Fibroblast of peridontal ligament (primary cell): ENCODE measurements around the gene CACNA1C.
"Not testable (repeated sequence)": the region's sequence is repeated elsewhere in the genome, so short reads cannot be mapped to it uniquely, and the experiment has no call there.

Source experiments
- DNase-seq: peaks from one replicate; pipeline ENCODE4 v3.0.0-alpha.2; 2010; ENCODE audit errors: extremely low read depth

The CACNA1C gene

DNA sequence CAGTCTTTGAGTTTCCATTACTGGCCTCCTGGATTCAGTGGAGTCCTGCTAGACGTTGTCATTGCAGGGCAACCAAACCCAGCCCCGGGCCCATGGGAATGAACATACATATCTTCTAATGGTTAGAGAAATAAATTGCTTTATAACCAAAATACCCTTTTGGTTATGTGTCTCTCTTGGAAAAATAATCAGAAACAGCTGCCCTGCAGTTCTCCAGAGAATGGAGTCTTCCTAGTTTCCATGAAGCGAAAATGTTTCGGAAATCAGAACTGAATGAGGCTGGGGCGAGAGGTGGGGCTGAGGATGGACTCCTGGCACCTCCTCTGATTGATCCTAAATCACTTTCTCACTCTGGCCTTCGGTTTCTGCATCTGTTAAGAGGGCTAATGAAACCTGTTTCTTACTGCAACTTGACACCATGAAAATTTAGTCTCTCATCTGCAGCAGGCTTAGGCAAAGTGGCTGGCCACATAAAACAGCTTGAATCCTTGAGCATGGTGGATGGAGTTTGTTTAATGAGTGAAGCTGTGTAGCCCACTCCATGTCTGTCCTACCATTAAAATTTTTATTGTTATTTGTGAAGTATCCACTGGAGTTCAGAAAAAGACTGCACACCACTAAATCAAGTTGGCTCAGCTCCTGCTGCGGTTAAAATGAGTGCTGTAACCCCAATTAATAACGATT lies 198.9 kb downstream of the CACNA1C start:
- peak; percentile 80 for DNase-seq

DNA sequence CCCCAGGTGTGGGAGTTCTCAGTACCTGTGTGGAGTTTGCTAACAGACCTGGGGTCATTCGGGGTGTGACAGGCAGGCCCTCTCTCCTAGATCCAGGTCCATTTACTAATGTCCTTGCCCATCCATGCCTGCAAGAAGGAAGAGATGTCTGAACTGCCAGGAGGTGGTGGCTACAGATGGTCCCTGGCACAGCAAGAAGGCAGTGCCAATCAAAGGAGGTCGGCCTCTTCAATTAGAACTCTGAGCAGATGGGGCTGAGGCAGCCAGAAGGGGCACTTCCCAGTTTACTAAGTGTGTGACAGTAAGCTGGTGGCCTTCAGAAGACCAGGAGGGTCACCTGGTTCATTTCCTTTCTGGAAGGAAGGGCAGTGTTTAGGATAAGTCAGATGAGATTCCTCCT lies 202.5 kb downstream of the CACNA1C start:
- no peak for DNase-seq

DNA sequence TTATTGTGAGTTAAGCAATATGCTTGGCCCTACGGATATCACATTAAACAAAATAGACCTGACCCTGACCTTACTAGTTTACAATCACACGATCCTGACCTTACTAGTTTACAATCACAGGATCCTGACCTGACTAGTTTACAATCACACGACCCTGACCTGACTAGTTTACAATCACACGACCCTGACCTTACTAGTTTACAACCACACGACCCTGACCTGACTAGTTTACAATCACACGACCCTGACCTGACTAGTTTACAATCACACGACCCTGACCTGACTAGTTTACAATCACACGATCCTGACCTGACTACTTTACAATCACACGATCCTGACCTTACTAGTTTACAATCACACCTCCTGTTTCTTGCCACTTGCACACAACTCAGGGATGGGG lies 202.9 kb downstream of the CACNA1C start:
- DNase-seq, result not testable (repeated sequence)

DNA sequence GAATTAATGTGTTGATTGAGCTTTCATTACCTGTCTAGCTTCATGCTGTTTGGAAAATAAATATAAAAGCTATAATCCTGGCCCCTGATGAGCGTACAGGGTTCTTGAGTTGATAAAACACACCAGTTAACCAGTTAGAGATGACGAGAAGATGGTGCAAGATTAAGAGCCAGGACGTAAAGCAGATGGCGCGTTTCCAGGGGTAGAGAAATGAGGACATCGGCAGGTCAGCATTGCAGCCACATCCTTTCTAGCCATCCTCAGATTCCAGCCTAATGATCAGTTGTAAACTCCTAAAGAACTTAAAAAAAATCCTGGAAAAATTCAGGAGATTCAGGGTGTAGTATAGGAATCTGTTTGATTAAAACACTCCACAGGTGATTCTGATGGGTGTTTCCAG lies 203.7 kb downstream of the CACNA1C start:
- DNase-seq, result peak; percentile 72

DNA sequence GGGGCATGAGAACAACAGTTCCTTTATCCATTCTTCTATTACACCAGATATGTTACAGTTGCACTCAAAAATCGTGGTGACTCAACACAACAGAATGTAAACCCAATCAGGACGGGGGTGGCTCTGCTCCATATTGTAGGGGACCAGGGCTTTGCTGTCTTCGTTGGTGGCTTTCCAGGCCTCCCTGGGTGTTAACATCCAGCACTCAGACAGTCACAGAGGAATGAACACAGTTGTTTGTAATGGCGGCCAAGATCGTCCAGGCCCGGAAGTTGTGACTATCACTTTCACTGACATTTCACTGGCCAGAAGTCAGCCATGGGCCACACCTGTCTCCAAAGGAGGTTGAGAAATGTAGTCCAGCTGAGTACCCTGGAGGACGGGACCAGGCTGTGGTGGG lies 204.1 kb downstream of the CACNA1C start:
- DNase-seq, result peak; percentile 73

DNA sequence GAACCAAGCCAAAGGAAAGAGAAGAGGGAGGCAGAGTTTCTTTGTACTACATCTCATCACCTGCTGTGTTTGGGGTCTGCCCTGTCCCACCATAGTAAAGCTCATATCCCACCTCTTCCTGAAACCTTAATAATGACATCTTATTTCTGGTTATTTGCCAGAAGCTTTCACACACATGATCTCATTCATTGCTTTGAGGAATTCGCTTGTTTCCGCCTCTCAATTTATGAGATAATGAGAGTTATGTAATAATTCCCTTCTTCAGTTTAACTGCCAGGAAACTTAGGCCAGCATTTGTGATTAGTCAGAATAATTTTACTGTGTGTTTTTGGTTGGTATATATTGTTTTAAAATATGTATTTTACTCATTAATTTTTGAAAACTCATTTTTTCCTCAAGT lies 205.2 kb downstream of the CACNA1C start:
- no peak for DNase-seq

DNA sequence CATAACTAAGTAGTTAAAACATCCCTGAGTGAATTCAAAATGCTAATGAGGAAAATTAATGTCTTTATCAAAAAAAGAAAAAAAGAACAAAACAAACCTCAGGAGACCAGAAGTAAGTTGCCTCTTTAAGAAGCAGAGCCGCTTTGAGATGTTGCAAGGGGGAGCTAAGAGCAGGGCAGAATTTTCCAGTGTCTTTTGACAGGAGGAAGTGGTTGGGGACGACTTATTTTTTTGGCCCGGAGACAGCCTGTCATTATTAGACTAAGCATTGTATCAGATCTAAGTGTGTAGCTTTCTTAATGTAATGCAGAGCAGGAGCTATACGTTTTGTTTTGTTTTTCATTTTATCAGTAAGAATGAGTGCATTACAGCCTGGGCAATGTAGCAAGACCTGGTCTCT lies 206.6 kb downstream of the CACNA1C start:
- DNase-seq, result no peak

DNA sequence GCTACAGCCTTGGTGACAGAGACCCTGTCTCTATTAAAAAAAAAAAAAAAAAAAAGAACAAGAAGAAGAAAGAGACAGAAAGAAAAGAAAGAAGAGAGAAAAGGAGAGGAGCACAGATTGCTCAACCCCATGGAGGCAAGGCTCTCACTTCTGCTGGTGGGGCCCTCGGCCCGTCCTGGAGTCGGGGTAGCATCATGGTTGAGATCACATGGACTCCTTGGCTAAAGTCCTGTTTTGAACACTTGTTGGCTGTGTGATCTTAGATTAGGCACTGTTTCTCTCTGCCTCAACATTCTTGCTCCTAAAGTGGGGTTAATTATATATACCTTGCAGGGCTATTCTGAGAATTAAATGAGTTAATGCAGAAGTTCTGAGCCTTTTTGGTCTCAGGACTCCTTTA lies 207.7 kb downstream of the CACNA1C start:
- DNase-seq, result no peak

DNA sequence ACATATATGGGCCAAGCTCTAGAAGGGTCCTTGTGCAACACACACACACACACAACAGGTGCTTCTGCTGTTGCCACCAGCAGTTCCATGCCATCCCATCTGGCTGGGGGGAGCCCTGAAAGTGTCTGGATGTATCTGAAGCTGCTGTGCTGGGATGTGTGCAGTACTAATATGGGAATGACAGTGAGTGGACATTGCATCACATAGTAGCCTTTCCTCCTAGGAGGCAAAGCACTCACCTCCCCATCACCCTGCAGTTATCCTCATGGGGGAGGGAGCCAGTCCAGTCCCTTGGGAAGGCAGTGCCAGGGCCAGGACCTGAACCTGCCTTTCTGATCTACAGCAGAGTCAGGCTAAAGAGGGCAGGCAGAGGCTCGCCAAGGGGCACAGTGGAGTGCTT lies 208.9 kb downstream of the CACNA1C start:
- DNase-seq, result no peak

DNA sequence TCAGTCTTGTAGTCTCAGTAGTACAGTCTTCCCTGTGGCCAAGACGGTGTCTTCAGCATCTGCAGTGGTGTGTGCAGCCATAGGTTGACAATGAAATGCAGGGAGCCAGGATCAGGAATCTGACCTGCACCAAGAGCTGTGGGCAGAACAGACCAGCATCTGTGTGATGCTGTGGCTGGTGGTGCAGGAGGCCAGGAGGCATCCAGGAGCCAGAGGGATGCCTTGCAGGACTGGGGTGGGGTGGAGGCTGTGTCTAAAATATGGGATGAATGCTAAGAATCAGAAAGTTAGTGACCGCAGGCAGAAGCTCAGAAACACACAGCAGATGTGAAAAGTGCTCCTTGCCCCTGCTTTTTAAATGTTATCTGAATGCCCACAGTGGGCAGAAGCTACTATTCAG lies 209.7 kb downstream of the CACNA1C start:
- DNase-seq, result no peak

DNA sequence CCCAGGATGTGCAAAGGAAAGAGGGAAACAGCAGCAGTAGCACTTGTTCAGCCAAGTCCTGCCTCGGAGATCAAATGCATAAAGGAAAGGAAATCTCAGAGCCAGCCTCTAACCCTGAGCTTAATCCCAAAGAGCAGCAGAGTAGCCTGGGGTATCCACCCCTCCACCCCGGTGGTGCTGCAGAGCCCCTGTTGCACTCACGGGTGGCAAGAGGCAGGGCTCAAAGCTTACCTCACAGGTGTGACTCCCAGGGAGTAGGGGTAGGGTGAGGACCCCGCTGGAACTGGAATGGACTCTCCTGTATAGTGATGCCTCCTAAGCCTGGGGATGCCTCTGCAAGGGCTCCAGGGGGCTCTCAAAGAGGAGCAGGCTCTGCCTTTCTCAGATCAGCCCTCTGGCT lies 211.1 kb downstream of the CACNA1C start:
- no peak for DNase-seq

DNA sequence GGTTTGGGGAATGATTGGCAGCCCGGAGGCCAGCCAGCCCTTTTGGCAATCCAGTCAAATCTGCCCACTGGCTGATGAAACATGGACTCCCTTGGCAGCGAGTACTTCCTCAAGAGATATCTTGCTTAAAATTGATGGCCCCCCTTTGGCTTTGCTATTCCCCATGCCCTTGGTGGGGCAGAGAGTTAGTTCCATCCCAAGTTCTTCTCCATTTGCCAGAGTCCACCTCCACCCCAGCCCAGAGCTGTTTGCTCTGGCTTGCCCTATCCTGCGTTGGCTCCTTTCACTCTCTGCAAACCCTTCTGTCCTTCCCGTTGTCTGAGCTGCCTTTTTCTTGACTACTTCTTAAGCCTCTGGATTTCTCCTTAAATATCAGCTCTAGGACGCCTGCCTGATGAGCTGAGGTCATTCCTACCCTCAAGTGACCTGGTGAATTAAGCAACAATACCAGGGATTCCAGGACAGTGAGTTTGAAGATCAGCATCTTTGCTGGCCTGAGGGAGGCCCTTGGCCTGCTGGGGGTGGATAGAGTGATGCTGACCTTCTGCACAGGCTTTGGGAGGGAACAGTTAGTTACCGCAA lies 212.0 kb downstream of the CACNA1C start:
- DNase-seq, result peak; percentile 99

DNA sequence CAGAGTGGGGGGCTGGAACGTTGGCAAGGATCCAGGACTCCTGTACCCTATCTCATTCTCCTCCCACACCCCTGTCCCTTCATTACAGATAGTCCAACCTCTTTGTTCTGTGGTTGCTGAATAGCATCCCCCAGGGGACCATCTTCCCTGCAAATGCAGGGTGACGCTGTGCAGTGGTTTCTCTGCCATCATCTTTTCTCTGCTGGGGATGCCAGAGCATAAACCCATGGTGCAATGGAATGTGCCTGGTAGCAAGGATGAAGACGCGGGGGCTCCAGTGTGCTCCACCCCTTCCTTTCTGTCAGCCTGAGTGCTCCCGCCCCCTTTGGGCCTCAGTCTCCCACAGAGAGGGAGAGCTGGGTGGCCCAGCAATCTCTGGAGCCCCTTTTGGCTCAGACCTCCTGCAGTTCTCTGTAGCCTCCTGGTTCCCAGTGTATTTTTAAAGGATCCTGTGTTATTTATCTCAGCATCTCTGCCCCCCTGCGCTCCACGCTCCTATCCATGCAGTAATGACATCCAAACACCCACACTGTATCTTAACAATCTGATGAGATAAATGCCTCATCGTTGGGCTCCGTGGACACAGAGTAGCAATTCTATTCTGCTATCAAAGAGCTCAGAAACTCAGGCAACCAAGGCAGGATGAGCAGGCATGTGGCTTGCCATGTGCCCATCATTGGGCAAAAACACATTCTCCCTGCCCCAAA lies 212.8 kb downstream of the CACNA1C start:
- peak; percentile 85 for DNase-seq

DNA sequence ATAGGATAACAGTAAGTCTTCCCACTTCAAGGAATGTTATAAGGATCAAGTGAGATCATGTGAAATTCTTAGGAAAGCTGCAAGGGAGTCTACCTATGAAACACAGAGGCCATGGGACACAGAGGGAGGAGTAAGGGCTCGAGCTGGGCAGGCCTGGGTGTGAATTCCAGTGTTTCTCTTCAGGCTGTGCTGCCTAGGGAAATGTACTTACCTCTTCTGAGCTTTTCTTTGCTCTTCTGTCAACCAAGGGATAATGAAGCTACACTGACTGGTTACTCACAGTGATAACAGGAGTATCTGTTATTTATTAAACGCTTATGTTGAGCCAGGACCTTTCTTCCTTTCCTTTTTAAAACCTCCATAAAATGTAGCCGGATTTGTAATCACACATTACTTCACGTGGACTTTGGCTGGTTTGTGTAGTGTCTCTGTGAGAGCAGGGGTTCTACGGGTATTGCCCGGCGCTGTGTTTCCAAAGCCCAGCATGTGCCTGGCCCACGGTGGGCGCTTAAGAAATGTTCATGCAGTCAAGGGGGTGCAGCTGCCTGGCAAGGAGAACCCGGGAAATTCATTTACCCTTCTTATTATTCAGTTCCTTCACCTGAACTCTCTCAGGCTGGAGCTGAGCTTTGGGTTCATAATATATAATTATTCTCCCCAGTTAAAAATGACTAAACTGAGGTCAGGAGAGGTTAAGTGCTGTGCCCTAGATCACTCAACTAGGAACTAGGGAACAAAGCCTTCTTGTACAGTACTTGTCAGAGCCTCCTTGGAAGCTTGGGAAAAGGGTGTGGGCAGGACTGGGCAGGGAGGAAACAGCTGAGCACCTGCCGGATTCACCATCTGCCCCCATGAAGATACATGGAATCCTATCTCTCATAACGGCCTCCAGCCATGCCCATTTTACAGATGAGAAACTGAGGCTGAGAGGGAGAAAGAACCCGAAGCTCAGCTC lies 214.2 kb downstream of the CACNA1C start:
- DNase-seq, result no peak

DNA sequence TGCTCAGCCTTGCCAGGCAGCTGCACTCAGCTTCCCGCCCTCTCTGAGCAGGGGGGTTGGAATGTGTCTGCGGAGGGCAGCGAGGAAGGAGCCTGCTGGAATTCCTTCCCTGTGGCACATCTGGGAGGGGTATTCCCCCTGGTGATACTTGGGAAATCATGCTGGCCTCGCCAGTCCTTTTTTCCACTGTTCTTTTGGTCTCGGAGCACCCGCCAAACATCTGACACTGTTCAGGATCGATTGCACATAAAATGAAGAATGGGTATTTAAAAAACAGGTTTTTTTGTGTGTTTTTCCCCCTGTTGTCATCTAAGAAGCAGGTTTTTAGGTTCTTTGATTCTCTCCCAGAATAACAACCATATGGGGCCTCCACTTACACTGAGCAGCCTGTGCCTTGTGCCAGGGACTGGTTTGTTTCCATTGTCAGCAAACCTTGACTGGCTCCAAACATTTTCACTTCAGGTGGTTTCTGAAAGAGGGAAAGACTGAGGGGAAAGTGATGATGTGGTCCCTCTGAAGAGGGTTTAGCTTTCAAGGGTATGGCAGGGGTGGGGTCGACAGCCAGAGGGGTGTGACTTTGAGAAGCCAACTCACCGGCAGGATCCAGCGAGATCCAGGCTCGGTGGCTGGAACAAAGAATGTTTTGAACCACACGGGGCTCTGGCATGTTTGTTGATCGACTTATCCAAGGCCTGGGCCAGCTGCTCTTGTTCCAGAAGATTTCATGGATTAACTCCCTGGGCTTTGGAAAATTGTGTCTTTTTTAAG lies 215.1 kb downstream of the CACNA1C start:
- peak; percentile 92 for DNase-seq

DNA sequence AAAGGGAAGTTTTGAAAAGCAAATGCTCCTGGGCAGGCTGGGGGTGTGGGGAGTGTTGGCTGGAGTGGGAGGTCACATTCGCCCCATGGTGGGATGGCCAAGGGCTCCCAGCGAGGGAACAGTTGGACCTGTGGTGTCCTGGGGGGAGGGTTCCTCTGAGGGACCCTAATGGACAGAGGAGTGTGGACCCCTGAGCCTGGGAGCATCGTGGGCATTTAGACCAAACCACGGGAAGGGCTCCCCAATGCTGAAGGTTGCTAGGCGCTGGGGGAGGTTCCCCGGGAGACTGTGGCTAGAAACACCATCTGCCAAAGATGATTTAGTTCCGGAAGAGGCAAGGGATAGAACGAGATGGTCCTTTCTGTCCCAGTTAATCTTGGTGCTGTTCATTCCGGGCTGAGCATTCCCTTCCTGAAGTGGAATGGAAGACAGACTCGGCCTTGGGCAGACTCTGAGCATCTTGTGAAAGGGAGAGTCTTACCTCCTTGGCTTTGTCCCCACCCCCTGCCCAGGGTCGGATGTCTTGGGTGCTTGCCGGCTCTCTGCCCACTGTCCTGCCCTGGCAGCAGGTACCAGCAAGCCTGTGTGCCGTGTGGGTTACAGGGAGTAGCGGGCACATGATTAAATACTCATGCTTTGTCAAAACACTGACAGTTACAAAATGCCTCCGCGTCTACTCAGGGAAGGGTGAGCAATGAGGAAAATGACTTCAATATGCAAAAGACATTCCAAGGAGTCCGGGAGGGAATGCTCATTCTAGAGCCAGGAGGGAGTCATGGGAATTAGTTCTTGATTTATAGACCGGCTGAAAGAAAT lies 215.9 kb downstream of the CACNA1C start:
- DNase-seq, result peak; percentile 97

DNA sequence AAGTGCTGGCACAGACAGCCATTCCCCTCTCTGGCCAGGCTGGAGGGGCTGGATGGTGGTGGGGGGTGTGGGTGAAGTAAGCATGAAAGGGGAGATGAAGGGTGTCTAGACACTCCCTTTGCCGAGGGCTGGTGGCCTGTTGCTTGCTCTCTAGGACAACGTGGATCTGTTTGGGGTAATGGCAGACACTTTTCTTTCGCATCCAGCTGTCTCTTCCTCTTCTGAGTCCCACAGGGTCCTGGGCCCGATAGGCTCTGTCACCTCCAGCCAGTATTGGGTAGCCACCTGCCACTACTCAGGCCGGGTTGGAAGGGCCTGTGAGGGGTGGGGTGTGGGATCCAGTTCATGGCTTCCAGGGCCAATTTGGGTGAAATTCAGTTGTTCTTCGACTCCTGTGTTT lies 218.1 kb downstream of the CACNA1C start:
- no peak for DNase-seq

DNA sequence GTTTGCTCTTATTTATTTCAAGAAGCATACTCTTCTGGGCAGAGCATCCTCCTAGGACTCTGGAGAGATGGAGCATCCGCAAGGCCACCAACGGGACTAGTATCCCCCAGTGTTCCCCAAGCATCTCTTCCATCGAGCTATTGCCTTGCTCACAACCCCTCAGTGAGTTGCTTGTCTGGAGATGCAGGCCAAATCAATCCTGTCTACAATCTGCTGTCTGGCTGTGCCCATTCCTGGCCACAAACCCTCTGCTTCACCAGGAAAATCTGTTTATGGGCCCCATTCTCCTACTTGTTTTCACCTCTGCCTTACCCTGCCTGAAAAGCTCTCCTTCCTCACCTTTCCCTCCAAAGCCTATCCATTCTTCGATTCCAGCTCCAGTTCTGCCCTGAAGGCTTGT lies 219.2 kb downstream of the CACNA1C start:
- DNase-seq, result no peak

DNA sequence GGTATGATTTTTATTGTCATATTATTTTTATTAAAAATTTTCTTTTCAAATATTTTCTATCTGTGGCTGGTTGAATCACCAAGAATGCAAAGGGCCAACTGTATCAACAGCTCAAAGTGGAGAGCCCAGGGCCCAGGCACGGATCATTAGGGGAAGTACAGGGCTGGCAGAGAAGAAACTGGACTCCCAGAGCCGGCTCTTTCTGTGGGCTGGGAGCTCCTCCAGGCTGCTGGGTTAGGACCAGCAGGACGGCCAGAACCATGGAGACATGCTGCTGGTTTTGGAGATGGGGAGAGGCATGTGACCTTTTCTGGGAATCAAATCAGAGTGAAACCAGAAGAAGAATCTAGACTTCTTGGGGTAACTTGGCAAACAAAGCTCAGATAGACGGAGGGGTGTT lies 220.5 kb downstream of the CACNA1C start:
- DNase-seq, result peak; percentile 83

DNA sequence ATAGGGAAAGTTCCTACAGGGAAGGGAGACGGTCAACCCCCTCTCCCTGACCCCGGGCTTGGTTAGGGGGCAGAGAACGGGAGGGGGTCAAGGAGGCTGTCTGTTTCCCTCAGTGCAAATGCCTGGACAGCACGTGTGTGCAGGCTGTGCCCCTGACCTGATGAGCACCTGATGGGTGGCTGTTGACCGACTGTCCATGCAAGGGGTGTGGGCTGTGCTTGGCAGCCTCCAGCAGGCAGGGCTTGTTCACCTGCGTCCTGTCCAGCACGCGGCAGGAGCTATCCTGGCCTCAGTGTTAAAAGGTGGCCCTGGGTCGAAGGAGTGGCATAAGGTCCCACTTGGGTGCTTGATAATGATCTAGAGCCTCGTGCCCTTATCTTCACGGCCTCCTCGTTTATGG lies 221.0 kb downstream of the CACNA1C start:
- no peak for DNase-seq

DNA sequence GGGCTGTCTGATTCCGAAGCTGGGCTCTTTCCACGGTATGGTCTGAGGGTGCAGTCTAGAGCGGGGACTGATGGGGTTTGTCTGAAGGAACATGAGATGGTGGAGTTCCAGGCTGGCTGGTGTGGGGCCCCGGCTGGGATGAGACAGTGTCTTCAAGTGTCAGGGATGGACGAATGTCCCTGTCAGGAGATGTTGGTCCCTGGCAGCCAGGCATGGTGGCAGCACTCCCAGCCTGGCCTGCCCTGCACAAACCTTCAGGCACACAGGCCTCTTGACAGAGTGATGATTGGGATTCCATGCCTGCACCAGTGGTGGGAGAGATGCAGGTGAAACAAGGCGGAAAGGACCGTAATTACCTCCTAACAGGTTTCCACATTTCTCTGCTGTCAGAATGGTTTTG lies 221.9 kb downstream of the CACNA1C start:
- no peak for DNase-seq
